ENCODE results near the gene ANGPTL8. TPM values are rescaled to one million over a fixed set of nuclear protein-coding genes. Genes with fewer than 3 reads are reported as not detected.

The ANGPTL8 gene
- polyA plus RNA-seq, 1 experiment, result not detected

GRCh38 chr19:11248852-11249251, 9.4 kb downstream of the ANGPTL8 start:
- H3K4me3 ChIP-seq (ENCODE audit: low read depth, low read length), result no peak overlapping the region
- no peaks in the 10 kb centered on the region for H3K27me3 ChIP-seq (ENCODE audit: control insufficient read depth, insufficient read depth, low read length)
- CTCF ChIA-PET, result no interaction called here
- TF ChIP-seq, protein P1, sequence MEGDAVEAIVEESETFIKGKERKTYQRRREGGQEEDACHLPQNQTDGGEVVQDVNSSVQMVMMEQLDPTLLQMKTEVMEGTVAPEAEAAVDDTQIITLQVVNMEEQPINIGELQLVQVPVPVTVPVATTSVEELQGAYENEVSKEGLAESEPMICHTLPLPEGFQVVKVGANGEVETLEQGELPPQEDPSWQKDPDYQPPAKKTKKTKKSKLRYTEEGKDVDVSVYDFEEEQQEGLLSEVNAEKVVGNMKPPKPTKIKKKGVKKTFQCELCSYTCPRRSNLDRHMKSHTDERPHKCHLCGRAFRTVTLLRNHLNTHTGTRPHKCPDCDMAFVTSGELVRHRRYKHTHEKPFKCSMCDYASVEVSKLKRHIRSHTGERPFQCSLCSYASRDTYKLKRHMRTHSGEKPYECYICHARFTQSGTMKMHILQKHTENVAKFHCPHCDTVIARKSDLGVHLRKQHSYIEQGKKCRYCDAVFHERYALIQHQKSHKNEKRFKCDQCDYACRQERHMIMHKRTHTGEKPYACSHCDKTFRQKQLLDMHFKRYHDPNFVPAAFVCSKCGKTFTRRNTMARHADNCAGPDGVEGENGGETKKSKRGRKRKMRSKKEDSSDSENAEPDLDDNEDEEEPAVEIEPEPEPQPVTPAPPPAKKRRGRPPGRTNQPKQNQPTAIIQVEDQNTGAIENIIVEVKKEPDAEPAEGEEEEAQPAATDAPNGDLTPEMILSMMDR (IDR thresholded peaks at IDR 0.05; ENCODE audit: low read depth, low read length), result no peak
- no peak overlapping the region for H3K27ac ChIP-seq (ENCODE audit: low read depth, low read length)
- no peaks in the 10 kb centered on the region; the same call in 1 of the 2 replicates for H3K9me3 ChIP-seq (ENCODE audit: control insufficient read depth, insufficient read depth, low read length)
- DNase-seq (ENCODE audit: low read depth, low spot score), result no peak
- POLR2A ChIA-PET, result no interaction called here

GRCh38 chr19:11251217-11251616, 11.8 kb downstream of the ANGPTL8 start:
- Histone ChIP-seq H3K9me3 (ENCODE audit: control insufficient read depth, insufficient read depth, low read length) (no peaks in the 10 kb centered on the region; the same call in 1 of the 2 replicates), H3K4me3 (ENCODE audit: low read depth, low read length) (no peak overlapping the region), H3K27me3 (ENCODE audit: control insufficient read depth, insufficient read depth, low read length) (no peaks in the 10 kb centered on the region), H3K27ac (ENCODE audit: low read depth, low read length) (no peak overlapping the region)
- TF ChIP-seq, protein P1 (IDR thresholded peaks at IDR 0.05; ENCODE audit: low read depth, low read length), result no peak
- ChIA-PET POLR2A (no interaction called here), CTCF (no interaction called here)
- DNase-seq (ENCODE audit: low read depth, low spot score), result no peak

DNA sequence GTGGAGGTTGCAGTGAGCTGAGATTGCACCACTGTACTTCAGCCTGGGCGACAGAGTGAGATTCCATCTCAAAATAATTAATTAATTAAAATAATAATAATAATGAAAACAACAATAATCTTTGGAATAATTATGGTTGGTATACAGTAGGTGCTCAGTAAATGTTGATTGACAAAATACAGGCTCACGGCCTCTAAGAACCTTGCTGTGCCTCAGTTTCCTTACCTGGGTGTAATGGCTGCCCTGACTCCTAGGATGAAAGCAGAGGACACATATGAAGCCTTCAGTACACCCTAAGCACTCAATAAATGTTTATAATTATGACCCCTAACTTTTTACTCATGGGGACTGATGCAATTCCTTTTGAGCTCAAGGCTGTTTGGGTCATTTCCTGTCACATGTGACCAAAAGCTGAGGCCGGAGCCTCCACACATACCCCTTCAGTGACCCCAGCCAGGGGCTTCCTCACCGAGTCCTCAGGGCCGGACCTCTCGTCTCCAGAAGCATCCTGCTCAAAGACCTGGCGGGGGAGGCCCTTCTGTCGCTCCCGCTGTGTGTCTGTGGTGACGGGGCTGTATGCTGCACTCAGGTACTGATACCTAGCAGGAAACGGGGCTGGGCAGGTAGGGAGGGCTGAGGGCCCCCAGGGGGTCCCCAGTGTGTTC, 12.4 kb downstream of the ANGPTL8 start:
- no peak for DNase-seq (ENCODE audit: low read depth, low spot score)
- Histone ChIP-seq H3K4me3 (ENCODE audit: low read depth, low read length) (no peak overlapping the region), H3K27me3 (ENCODE audit: control insufficient read depth, insufficient read depth, low read length) (no peaks in the 10 kb centered on the region), H3K9me3 (ENCODE audit: control insufficient read depth, insufficient read depth, low read length) (no peaks in the 10 kb centered on the region; the same call in 1 of the 2 replicates), H3K27ac (ENCODE audit: low read depth, low read length) (no peak overlapping the region)
- ChIA-PET POLR2A (no interaction called here), CTCF (interaction anchor here (1.3 kb wide), 1 partner anchor 9 kb away, joined by 5 read pairs; no protein-coding TSS in a partner anchor)
- TF ChIP-seq, protein P1 (IDR thresholded peaks at IDR 0.05; ENCODE audit: low read depth, low read length), result no peak

- CTCF ChIA-PET, result interaction anchor here (1.3 kb wide), 1 partner anchor 10 kb away, joined by 5 read pairs; no protein-coding TSS in a partner anchor
- Histone ChIP-seq H3K4me3 (ENCODE audit: low read depth, low read length) (no peak overlapping the region), H3K9me3 (ENCODE audit: control insufficient read depth, insufficient read depth, low read length) (no peaks in the 10 kb centered on the region; the same call in 1 of the 2 replicates), H3K27ac (ENCODE audit: low read depth, low read length) (no peak overlapping the region), H3K27me3 (ENCODE audit: control insufficient read depth, insufficient read depth, low read length) (no peaks in the 10 kb centered on the region)
- POLR2A ChIA-PET, result no interaction called here
- TF ChIP-seq, protein P1 (IDR thresholded peaks at IDR 0.05; ENCODE audit: low read depth, low read length), result no peak
- DNase-seq (ENCODE audit: low read depth, low spot score), result no peak
These were observed 13.4 kb downstream of the ANGPTL8 start for GRCh38 chr19:11252665-11253355.

DNA sequence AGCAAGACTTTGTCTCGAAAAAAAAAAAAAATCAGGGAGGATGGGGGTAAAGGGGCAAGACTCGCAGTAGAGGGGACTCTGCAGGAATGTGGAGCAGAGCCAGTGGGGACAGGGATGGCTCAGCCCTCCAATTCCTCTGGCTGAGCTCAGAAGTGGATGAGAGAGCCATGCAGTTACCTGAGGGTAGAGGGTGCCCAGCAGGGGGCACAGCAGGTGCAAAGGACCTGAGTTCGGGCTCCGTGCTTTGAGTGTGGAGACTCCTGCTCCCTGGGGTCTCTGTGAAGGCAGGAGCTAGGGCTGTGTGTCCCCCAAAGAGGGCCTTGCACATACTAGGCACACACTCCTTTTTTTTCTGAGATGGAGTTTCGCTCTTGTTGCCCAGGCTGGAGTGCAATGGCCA, 15.2 kb downstream of the ANGPTL8 start:
- no peak overlapping the region for H3K27ac ChIP-seq (ENCODE audit: low read depth, low read length)
- no peak overlapping the region for H3K4me3 ChIP-seq (ENCODE audit: low read depth, low read length)
- no peaks in the 10 kb centered on the region for H3K9me3 ChIP-seq (ENCODE audit: control insufficient read depth, insufficient read depth, low read length)
- H3K27me3 ChIP-seq (ENCODE audit: control insufficient read depth, insufficient read depth, low read length), result no peaks in the 10 kb centered on the region
- DNase-seq (ENCODE audit: low read depth, low spot score), result no peak
- TF ChIP-seq, protein P1 (IDR thresholded peaks at IDR 0.05; ENCODE audit: low read depth, low read length), result no peak; the same call in 1 of the 2 replicates
- POLR2A ChIA-PET, result no interaction called here
- CTCF ChIA-PET, result interaction anchor here (0.6 to 1.2 kb wide), 2 partner anchors 8 to 38 kb away, joined by 4 read pairs; partner anchors contain the start of gene DOCK6
